Thyroid gland (tissue), 4 donors: ENCODE measurements around the gene DAB2IP.

Source experiments
- CTCF ChIP-seq, 6 experiments: fragments of 200-600 bp in 3 of 6; fragments of 450-650 bp in 3 of 6; sonication (generic) in 3 of 6; IDR thresholded peaks; one replicate each; pipeline ENCODE4 v1.5.1; 2016 to 2019; ENCODE audit warnings: antibody characterized with exemption in 6 of 6, mild to moderate bottlenecking in 2 of 6, inconsistent platforms in 1 of 6, moderate library complexity in 1 of 6
- POLR2A ChIP-seq, 2 donors: fragments of 450-650 bp; IDR thresholded peaks; one replicate each; pipeline ENCODE4 v1.6.1; 2017; ENCODE audit warnings: antibody characterized with exemption in 2 of 2, mild to moderate bottlenecking in 2 of 2, moderate library complexity in 1 of 2

- TF ChIP-seq POLR2A (IDR thresholded peaks at IDR 0.05) (no peak), CTCF (IDR thresholded peaks at IDR 0.05) (no peak)
Measured at GRCh38 chr9:121701736-121702261, 50.4 kb downstream of the DAB2IP start.
